ENCODE data around the gene GRP. TPM values are rescaled to one million over a fixed set of nuclear protein-coding genes. Genes with fewer than 3 reads are reported as not detected.

Gene GRP
- total RNA-seq, 1 donor from 2014 or later, result not detected

GRCh38 chr18:59275406-59275949 is 55.5 kb downstream of the GRP start:
- no peaks in the 10 kb centered on the region for H3K9me3 Mint-ChIP-seq (ENCODE audit: unreplicated experiment)
- H3K4me3 Mint-ChIP-seq (ENCODE audit: unreplicated experiment), result no peak overlapping the region
- H3K36me3 Mint-ChIP-seq (ENCODE audit: unreplicated experiment), result no peaks in the 10 kb centered on the region
- H3K4me1 Mint-ChIP-seq (ENCODE audit: low read depth, unreplicated experiment), result no peaks in the 10 kb centered on the region
- no peak for TF ChIP-seq CTCF (IDR thresholded peaks at IDR 0.05; ENCODE audit: partially characterized antibody, unreplicated experiment)
- H3K27me3 Mint-ChIP-seq (ENCODE audit: unreplicated experiment), result peaks cover 17% of the 10 kb centered on the region
- no peak overlapping the region for H3K27ac Mint-ChIP-seq (ENCODE audit: unreplicated experiment)
- DNase-seq, result no peak

GRCh38 chr18:59276047-59276446 is 56.1 kb downstream of the GRP start:
- Mint-ChIP-seq H3K27ac (ENCODE audit: unreplicated experiment) (no peak overlapping the region), H3K4me3 (ENCODE audit: unreplicated experiment) (no peak overlapping the region), H3K4me1 (ENCODE audit: low read depth, unreplicated experiment) (no peaks in the 10 kb centered on the region), H3K36me3 (ENCODE audit: unreplicated experiment) (no peaks in the 10 kb centered on the region), H3K9me3 (ENCODE audit: unreplicated experiment) (no peaks in the 10 kb centered on the region), H3K27me3 (ENCODE audit: unreplicated experiment) (peaks cover 16% of the 10 kb centered on the region)
- TF ChIP-seq CTCF (IDR thresholded peaks at IDR 0.05; ENCODE audit: partially characterized antibody, unreplicated experiment), result no peak
- DNase-seq, result no peak

GRCh38 chr18:59278793-59279192 is 58.8 kb downstream of the GRP start:
- TF ChIP-seq CTCF (IDR thresholded peaks at IDR 0.05; ENCODE audit: partially characterized antibody, unreplicated experiment), result no peak
- no peak for DNase-seq
- H3K9me3 Mint-ChIP-seq (ENCODE audit: unreplicated experiment), result no peaks in the 10 kb centered on the region
- H3K27ac Mint-ChIP-seq (ENCODE audit: unreplicated experiment), result no peak overlapping the region
- H3K27me3 Mint-ChIP-seq (ENCODE audit: unreplicated experiment), result peaks cover 12% of the 10 kb centered on the region
- no peaks in the 10 kb centered on the region for H3K4me1 Mint-ChIP-seq (ENCODE audit: low read depth, unreplicated experiment)
- H3K36me3 Mint-ChIP-seq (ENCODE audit: unreplicated experiment), result no peaks in the 10 kb centered on the region
- no peak overlapping the region for H3K4me3 Mint-ChIP-seq (ENCODE audit: unreplicated experiment)

GRCh38 chr18:59279193-59279592 is 59.2 kb downstream of the GRP start:
- Mint-ChIP-seq H3K4me3 (ENCODE audit: unreplicated experiment) (no peak overlapping the region), H3K36me3 (ENCODE audit: unreplicated experiment) (no peaks in the 10 kb centered on the region), H3K4me1 (ENCODE audit: low read depth, unreplicated experiment) (no peaks in the 10 kb centered on the region), H3K27ac (ENCODE audit: unreplicated experiment) (no peak overlapping the region), H3K9me3 (ENCODE audit: unreplicated experiment) (no peaks in the 10 kb centered on the region), H3K27me3 (ENCODE audit: unreplicated experiment) (peaks cover 11% of the 10 kb centered on the region)
- DNase-seq, result no peak
- TF ChIP-seq CTCF (IDR thresholded peaks at IDR 0.05; ENCODE audit: partially characterized antibody, unreplicated experiment), result no peak

GRCh38 chr18:59279722-59280121 is 59.8 kb downstream of the GRP start:
- no peak for DNase-seq
- no peak for TF ChIP-seq CTCF (IDR thresholded peaks at IDR 0.05; ENCODE audit: partially characterized antibody, unreplicated experiment)
- Mint-ChIP-seq H3K4me1 (ENCODE audit: low read depth, unreplicated experiment) (no peaks in the 10 kb centered on the region), H3K27me3 (ENCODE audit: unreplicated experiment) (peaks cover 7% of the 10 kb centered on the region), H3K36me3 (ENCODE audit: unreplicated experiment) (no peaks in the 10 kb centered on the region), H3K27ac (ENCODE audit: unreplicated experiment) (no peak overlapping the region), H3K4me3 (ENCODE audit: unreplicated experiment) (no peak overlapping the region), H3K9me3 (ENCODE audit: unreplicated experiment) (no peaks in the 10 kb centered on the region)

Other genes starting within 250 kb of the GRP start
- 77.7 TPM for gene SEC11C, start 80.3 kb upstream of the GRP start, total RNA-seq (ENCODE audit: unreplicated experiment)
- not detected for gene RAX, start 53.3 kb downstream of the GRP start, total RNA-seq (ENCODE audit: unreplicated experiment)
- gene CPLX4, start 98.5 kb downstream of the GRP start, total RNA-seq (ENCODE audit: unreplicated experiment), result not detected
- 52.3 TPM for gene LMAN1, start 139.1 kb downstream of the GRP start, total RNA-seq (ENCODE audit: unreplicated experiment)